Body of pancreas (tissue), 4 donors: ENCODE data around the gene LRP8. TPM values are rescaled to one million over a fixed set of nuclear protein-coding genes. Genes with fewer than 3 reads are reported as not detected.

Experiments
- ATAC-seq: fragments of 150-250 bp; one replicate; pipeline ENCODE4 v1.9.1; 2016
- DNase-seq, 4 donors: peaks; one replicate each; pipeline ENCODE4 v3.0.0-alpha.2; 2019
- H3K27ac ChIP-seq, 4 donors: fragments of 200-600 bp; sonication (generic); 1 replicate in 3 of 4; 2 replicates in 1 of 4; pipeline versions ENCODE4 v1.5.1 to v1.6.1; 2016 to 2019; ENCODE audit warnings: mild to moderate bottlenecking in 1 of 4, mixed read lengths in 1 of 4, moderate library complexity in 1 of 4
- H3K27me3 ChIP-seq, 2 donors: fragments of 200-600 bp; sonication (generic); one replicate each; pipeline ENCODE4 v1.6.0; 2016; ENCODE audit warnings: mild to moderate bottlenecking in 1 of 2
- H3K36me3 ChIP-seq, 2 donors: fragments of 200-600 bp; sonication (generic); replicated peaks in 1 of 2; 2 replicates each; pipeline ENCODE4 v1.5.1; 2016; ENCODE audit warnings: low read depth in 2 of 2; ENCODE audit not compliant: insufficient read depth in 1 of 2
- H3K4me1 ChIP-seq: fragments of 200-600 bp; sonication (generic); one replicate; pipeline ENCODE4 v1.6.0; 2016
- H3K4me3 ChIP-seq, 2 donors: fragments of 200-600 bp; sonication (generic); 1 replicate in 1 of 2; 2 replicates in 1 of 2; pipeline ENCODE4 v1.5.1; 2016 to 2019
- H3K9me3 ChIP-seq, 3 donors: fragments of 200-600 bp; sonication (generic); 1 replicate in 2 of 3; 2 replicates in 1 of 3; pipeline ENCODE4 v1.5.1; 2016
- POLR2A ChIP-seq, 3 donors: fragments of 450-650 bp; IDR thresholded peaks; one replicate each; pipeline ENCODE4 v1.6.1; 2016; ENCODE audit warnings: antibody characterized with exemption in 3 of 3, mild to moderate bottlenecking in 2 of 3
- WGBS, 2 donors: methylation state at CpG; one replicate each; pipeline ENCODE4 v1.1.5; 2017; 5-methylcytosine and 5-hydroxymethylcytosine counted together
- intact Hi-C: fragments of 100-400 bp; cut with DNase I; formaldehyde crosslinking; loops from one replicate; pipeline ENCODE4 v1.15.1; 2023
- total RNA-seq, 2 donors: library from RNA; depleted of rRNA; stranded (reverse); fragments of >200 nt; gene quantifications; one replicate each; pipeline ENCODE4 v1.1.0, GENCODE V29; 2016
- TF ChIP-seq, protein P1 (sequence below), 7 experiments: fragments of 450-650 bp in 4 of 7; fragments of 200-600 bp in 3 of 7; sonication (generic) in 3 of 7; IDR thresholded peaks; one replicate each; pipeline ENCODE4 v1.5.1; 2016 to 2019; ENCODE audit warnings: antibody characterized with exemption in 7 of 7

Gene LRP8
- total RNA-seq, 2 donors from 2014 or later, result 1.3 to 4.2 TPM

DNA sequence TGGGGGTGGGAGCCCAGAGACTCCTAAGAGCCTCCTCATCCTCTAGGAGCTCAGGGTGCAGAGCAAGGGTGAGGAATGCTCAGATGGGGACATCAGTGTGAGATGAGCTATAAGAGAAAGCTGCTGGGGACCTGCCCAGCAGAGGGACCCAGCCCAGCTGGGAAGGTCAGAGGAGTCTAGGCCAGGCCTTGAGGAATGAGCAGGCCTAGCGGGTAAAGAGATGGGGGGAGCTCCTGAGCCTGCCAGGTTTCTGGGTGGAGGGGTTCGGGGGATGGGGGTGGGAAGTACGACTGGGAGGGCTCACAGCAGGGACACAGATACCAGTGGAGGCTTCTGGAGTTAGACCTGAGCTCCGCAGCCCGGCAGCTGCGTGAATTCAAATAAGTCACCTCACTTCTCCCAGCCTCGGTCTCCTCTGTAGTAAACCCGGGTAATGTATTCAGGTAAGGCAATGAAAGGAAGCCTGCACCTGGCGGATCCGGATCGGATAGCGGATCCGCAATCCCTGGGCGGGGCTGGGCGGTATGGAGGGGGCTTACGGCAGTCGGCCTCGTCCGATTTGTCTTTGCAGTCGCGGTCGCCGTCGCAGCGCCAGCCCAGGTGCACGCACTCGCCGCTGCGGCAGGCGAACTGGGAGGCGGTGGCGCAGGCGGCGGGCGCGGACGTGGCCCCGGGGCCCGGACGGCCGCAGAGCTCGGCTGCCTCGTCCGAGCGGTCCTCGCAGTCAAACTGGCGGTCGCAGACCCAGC lies 51.5 kb downstream of the LRP8 start:
- 44 to 94% methylated on average over 39 to 42 of the region's 48 CpGs for WGBS, 2 donors

GRCh38 chr1:53275566-53275965 lies 52.3 kb downstream of the LRP8 start:
- Histone ChIP-seq H3K27ac (no peak overlapping the region), H3K36me3 (no peaks in the 10 kb centered on the region), H3K4me3 (no peak overlapping the region), H3K4me1 (no peaks in the 10 kb centered on the region), H3K27me3 (no peaks in the 10 kb centered on the region), H3K9me3 (no peaks in the 10 kb centered on the region)
- WGBS, 2 donors, result 88 to 92% methylated on average over 3 of the region's 3 CpGs
- no peak for TF ChIP-seq POLR2A (IDR thresholded peaks at IDR 0.05)
- TF ChIP-seq, protein P1, sequence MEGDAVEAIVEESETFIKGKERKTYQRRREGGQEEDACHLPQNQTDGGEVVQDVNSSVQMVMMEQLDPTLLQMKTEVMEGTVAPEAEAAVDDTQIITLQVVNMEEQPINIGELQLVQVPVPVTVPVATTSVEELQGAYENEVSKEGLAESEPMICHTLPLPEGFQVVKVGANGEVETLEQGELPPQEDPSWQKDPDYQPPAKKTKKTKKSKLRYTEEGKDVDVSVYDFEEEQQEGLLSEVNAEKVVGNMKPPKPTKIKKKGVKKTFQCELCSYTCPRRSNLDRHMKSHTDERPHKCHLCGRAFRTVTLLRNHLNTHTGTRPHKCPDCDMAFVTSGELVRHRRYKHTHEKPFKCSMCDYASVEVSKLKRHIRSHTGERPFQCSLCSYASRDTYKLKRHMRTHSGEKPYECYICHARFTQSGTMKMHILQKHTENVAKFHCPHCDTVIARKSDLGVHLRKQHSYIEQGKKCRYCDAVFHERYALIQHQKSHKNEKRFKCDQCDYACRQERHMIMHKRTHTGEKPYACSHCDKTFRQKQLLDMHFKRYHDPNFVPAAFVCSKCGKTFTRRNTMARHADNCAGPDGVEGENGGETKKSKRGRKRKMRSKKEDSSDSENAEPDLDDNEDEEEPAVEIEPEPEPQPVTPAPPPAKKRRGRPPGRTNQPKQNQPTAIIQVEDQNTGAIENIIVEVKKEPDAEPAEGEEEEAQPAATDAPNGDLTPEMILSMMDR (IDR thresholded peaks at IDR 0.05), result no peak
- DNase-seq (no peak), ATAC-seq (no peak)
- intact Hi-C loops, result no loop called here

More for the DNA sequence above, 51.5 kb downstream of the LRP8 start:
- Histone ChIP-seq H3K36me3 (no peaks in the 10 kb centered on the region), H3K4me3 (no peak overlapping the region), H3K27me3 (no peaks in the 10 kb centered on the region), H3K9me3 (no peaks in the 10 kb centered on the region), H3K4me1 (no peaks in the 10 kb centered on the region), H3K27ac (no peak overlapping the region)
- intact Hi-C loops, result loop anchor here (2.0 kb wide), 1 partner anchor 118 kb away; no protein-coding TSS in a partner anchor
- TF ChIP-seq, protein P1 (IDR thresholded peaks at IDR 0.05), result no peak
- TF ChIP-seq POLR2A (IDR thresholded peaks at IDR 0.05), result no peak
- no peak for ATAC-seq
- DNase-seq, result no peak

DNA sequence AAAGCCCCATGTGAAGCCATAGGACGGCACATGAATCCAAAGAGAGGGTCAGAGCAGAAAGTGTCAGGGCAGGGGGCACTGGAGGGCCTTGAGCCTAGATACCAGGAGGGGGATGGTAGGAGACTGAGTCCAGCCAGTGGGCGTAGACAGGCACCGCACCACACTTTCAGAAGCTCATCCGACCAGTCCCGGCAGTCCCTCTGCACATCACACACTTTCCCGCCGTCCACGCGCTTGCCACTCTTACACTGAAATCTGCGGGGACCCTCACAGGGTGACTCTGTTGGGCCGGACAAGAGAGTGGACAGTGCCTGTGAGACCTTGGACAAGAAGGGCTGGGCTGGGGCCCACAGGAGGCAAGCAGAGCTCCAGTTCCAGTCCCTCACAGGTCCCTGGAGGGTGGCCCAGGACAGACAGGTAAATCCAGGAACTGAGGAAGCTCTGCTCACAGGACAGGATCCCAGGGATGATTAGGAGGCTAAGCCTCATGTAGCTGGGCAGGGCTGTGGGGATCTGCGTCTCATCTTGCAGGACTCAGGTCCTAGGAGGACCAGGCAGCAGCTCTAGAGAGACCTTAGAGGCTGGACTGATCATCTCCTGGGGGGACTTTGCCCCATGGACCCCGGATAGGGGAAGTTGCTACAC lies 53.2 kb downstream of the LRP8 start:
- WGBS, 2 donors, result 88 to 90% methylated on average over 11 to 13 of the region's 13 CpGs
- no peaks in the 10 kb centered on the region for H3K4me1 ChIP-seq
- intact Hi-C loops, result no loop called here
- ATAC-seq, result no peak
- no peaks in the 10 kb centered on the region for H3K27me3 ChIP-seq
- TF ChIP-seq, protein P1 (IDR thresholded peaks at IDR 0.05), result no peak
- TF ChIP-seq POLR2A (IDR thresholded peaks at IDR 0.05), result no peak
- no peak overlapping the region for H3K27ac ChIP-seq
- H3K9me3 ChIP-seq, result no peaks in the 10 kb centered on the region
- no peak for DNase-seq
- H3K4me3 ChIP-seq, result no peak overlapping the region
- no peaks in the 10 kb centered on the region for H3K36me3 ChIP-seq

- ATAC-seq, result no peak
- DNase-seq, result no peak
- Histone ChIP-seq H3K9me3 (no peaks in the 10 kb centered on the region), H3K4me3 (no peak overlapping the region), H3K27me3 (no peaks in the 10 kb centered on the region), H3K36me3 (no peaks in the 10 kb centered on the region), H3K4me1 (no peaks in the 10 kb centered on the region), H3K27ac (no peak overlapping the region)
- intact Hi-C loops, result no loop called here
- TF ChIP-seq, protein P1 (IDR thresholded peaks at IDR 0.05), result no peak
- TF ChIP-seq POLR2A (IDR thresholded peaks at IDR 0.05), result no peak
- 70 to 85% methylated on average over 4 of the region's 4 CpGs for WGBS, 2 donors
Measured at GRCh38 chr1:53274026-53274425, 53.8 kb downstream of the LRP8 start.
